ENCODE data around the gene ZFP36L1. TPM values are rescaled to one million over a fixed set of nuclear protein-coding genes. Genes with fewer than 3 reads are reported as not detected.
A peak's percentile ranks its signal among the peaks of the same experiment; 100 is the strongest.

The ZFP36L1 gene
- total and polyA plus RNA-seq, 2 of the 13 experiments (the other 11 are each of a cell fraction or from before 2014, with no cell fraction given): 7.4 to 10.2 TPM

GRCh38 chr14:68824517-68825347 lies 31.9 kb upstream of the ZFP36L1 start (continued):
- TF ChIP-seq ZNF484 (CRISPR knock-in tag; IDR thresholded peaks at IDR 0.05; ENCODE audit: borderline replicate concordance, low read depth): no peak
- no peak for TF ChIP-seq ZNF800 (CRISPR knock-in tag; IDR thresholded peaks at IDR 0.05)
- TF ChIP-seq IRF9 (CRISPR knock-in tag; IDR thresholded peaks at IDR 0.05; ENCODE audit: borderline replicate concordance): no peak
- no peak for TF ChIP-seq ZC3H4 (CRISPR knock-in tag; IDR thresholded peaks at IDR 0.05; ENCODE audit: borderline replicate concordance)
- TF ChIP-seq ZNF431 (CRISPR knock-in tag; IDR thresholded peaks at IDR 0.05; ENCODE audit: borderline replicate concordance, low read depth): no peak
- peak; percentile 65 for TF ChIP-seq TFDP2 (CRISPR knock-in tag; IDR thresholded peaks at IDR 0.05)
- no peak for TF ChIP-seq ZNF558 (CRISPR knock-in tag; IDR thresholded peaks at IDR 0.05; ENCODE audit: borderline replicate concordance)
- no peak for TF ChIP-seq IKZF4 (CRISPR knock-in tag; IDR thresholded peaks at IDR 0.05; ENCODE audit: borderline replicate concordance, low read depth, not compliant biosample characterization)
- no peak for TF ChIP-seq ZNF83 (CRISPR knock-in tag; IDR thresholded peaks at IDR 0.05; ENCODE audit: borderline replicate concordance)
- no peak for TF ChIP-seq ZNF33B (CRISPR knock-in tag; IDR thresholded peaks at IDR 0.05)
- peak; percentile 61; the same call in 1 of the 2 replicates for TF ChIP-seq ZBTB7B (CRISPR knock-in tag; IDR thresholded peaks at IDR 0.05)
- no peak for TF ChIP-seq ASH2L (IDR thresholded peaks at IDR 0.05; ENCODE audit: insufficient read length, low read depth, low read length)
- TF ChIP-seq TCF7L2 (IDR thresholded peaks at IDR 0.05; ENCODE audit: low read depth, low read length): no peak
- peak; percentile 41; the same call in 1 of the 2 replicates for TF ChIP-seq SP5 (CRISPR knock-in tag; IDR thresholded peaks at IDR 0.05; ENCODE audit: borderline replicate concordance, low read depth)
- TF ChIP-seq THRA (CRISPR knock-in tag; IDR thresholded peaks at IDR 0.05; ENCODE audit: borderline replicate concordance): peak; percentile 65; the same call in 1 of the 2 replicates
- peak; percentile 63; the same call in 1 of the 2 replicates for TF ChIP-seq ZMAT3 (CRISPR knock-in tag; conservative IDR thresholded peaks at IDR 0.05)
- 0 out of 2 replicates have a peak, but pooled peaks have one; percentile 20 for TF ChIP-seq BCL3 (CRISPR knock-in tag; IDR thresholded peaks at IDR 0.05)
- no peak for TF ChIP-seq ELF4 (CRISPR knock-in tag; IDR thresholded peaks at IDR 0.05; ENCODE audit: borderline replicate concordance)
- TF ChIP-seq ISL2 (CRISPR knock-in tag; IDR thresholded peaks at IDR 0.05): no peak
- TF ChIP-seq HOXA5 (CRISPR knock-in tag; IDR thresholded peaks at IDR 0.05): no peak
- TF ChIP-seq DMAP1 (CRISPR knock-in tag; IDR thresholded peaks at IDR 0.05): peak; percentile 66
- no peak for TF ChIP-seq HOXA7 (CRISPR knock-in tag; IDR thresholded peaks at IDR 0.05)

Measured in HepG2 (cell line).